Ascending aorta (tissue), 2 donors: ENCODE results near the gene SLC28A3. TPM values are rescaled to one million over a fixed set of nuclear protein-coding genes. Genes with fewer than 3 reads are reported as not detected.

ENCODE experiments used
- DNase-seq, 2 donors: peaks; one replicate each; pipeline ENCODE4 v3.0.0-alpha.2; 2019; ENCODE audit warnings: low spot score in 2 of 2
- H3K27ac ChIP-seq, 2 donors: fragments of 200-600 bp; sonication (generic); one replicate each; pipeline ENCODE4 v1.5.1; 2016 to 2017; ENCODE audit warnings: mild to moderate bottlenecking in 1 of 2
- H3K27me3 ChIP-seq: fragments of 200-600 bp; sonication (generic); one replicate; pipeline ENCODE4 v1.5.1; 2017
- H3K36me3 ChIP-seq, 2 donors: fragments of 200-600 bp; sonication (generic); one replicate each; pipeline ENCODE4 v1.5.1; 2016
- H3K4me1 ChIP-seq, 2 donors: fragments of 200-600 bp; sonication (generic); one replicate each; pipeline ENCODE4 v1.5.1; 2016 to 2017; ENCODE audit warnings: mild to moderate bottlenecking in 1 of 2
- H3K4me3 ChIP-seq, 2 donors: fragments of 200-600 bp; sonication (generic); one replicate each; pipeline ENCODE4 v1.5.1; 2016 to 2017; ENCODE audit warnings: mild to moderate bottlenecking in 1 of 2
- H3K9me3 ChIP-seq, 2 donors: fragments of 200-600 bp; sonication (generic); one replicate each; pipeline ENCODE4 v1.5.1; 2016
- CTCF ChIP-seq, 3 experiments: fragments of 200-600 bp in 2 of 3; fragments of 450-650 bp in 1 of 3; sonication (generic) in 2 of 3; IDR thresholded peaks; one replicate each; pipeline ENCODE4 v1.5.1; 2016 to 2019; ENCODE audit warnings: antibody characterized with exemption in 3 of 3, mild to moderate bottlenecking in 1 of 3, moderate library complexity in 1 of 3
- intact Hi-C: fragments of 100-400 bp; cut with DNase I; formaldehyde crosslinking; loops from one replicate; pipeline ENCODE4 v1.15.1; 2023
- total RNA-seq: library from RNA; depleted of rRNA; stranded (reverse); fragments of >200 nt; gene quantifications from one replicate; pipeline ENCODE4 v1.1.0, GENCODE V29; 2016

Gene SLC28A3
- total RNA-seq, 1 donor from 2014 or later: not detected

GRCh38 chr9:84226126-84226525 lies 114.4 kb downstream of the SLC28A3 start:
- Histone ChIP-seq H3K36me3 (no peaks in the 10 kb centered on the region), H3K27ac (no peak overlapping the region), H3K4me3 (no peak overlapping the region), H3K4me1 (no peaks in the 10 kb centered on the region), H3K9me3 (no peaks in the 10 kb centered on the region), H3K27me3 (no peaks in the 10 kb centered on the region)
- no peak for DNase-seq
- intact Hi-C loops: no loop called here
- no peak for TF ChIP-seq CTCF (IDR thresholded peaks at IDR 0.05)
